Astrocyte of the spinal cord (primary cell): Measurements from ENCODE around the gene NUP210.

Source experiments
- DNase-seq: peaks from one replicate; pipeline ENCODE4 v3.0.0; 2011; ENCODE audit warnings: low read depth, low spot score
- H3K4me3 ChIP-seq: 2 replicates; pipeline ENCODE4 v1.5.1; 2011; ENCODE audit warnings: low read depth, mild to moderate bottlenecking, low read length, moderate library complexity
- in situ Hi-C: cut with HindIII; loops from 2 replicates; pipeline ENCODE4 v1.10.0; 2017; ENCODE audit warnings: low sequenced_read_pairs
- TF ChIP-seq, protein P1 (sequence below): IDR thresholded peaks from 2 replicates; pipeline ENCODE4 v1.5.1; 2012; ENCODE audit warnings: low read depth, mild to moderate bottlenecking, low read length, inconsistent platforms

NUP210 gene

DNA sequence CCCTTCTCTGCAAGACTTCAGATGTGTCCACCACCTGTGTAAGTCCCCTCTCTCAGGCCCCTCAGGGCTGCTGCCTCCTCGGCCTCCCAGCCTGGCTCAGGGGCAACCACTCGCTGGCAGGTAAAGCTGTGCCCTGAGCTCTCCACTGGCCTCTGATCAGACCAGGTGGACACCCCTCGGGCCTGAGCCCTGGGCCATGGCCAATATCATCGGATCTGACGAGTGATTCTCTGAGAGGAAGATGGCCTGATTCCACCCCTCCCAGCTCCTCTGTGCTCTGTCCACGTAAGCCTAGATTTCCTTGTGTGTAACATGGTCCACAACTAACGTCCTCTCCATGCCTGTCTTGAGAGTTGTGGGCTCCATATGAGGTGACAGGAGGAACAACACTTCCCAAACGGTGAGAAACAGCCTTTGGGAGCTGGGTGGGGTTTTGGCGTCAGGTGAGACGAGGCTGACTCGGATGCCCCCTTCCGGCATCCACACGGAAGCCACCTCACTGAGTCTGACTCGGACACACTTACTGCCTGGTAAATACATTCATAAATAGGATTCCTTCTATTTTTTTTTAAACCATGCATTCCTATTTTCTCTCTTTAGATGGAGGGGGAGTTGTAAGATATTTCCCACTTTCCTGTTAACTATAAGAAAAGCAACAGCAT, 86.8 kb downstream of the NUP210 start:
- no peak for DNase-seq
- in situ Hi-C loops = no loop called here
- TF ChIP-seq, protein P1, sequence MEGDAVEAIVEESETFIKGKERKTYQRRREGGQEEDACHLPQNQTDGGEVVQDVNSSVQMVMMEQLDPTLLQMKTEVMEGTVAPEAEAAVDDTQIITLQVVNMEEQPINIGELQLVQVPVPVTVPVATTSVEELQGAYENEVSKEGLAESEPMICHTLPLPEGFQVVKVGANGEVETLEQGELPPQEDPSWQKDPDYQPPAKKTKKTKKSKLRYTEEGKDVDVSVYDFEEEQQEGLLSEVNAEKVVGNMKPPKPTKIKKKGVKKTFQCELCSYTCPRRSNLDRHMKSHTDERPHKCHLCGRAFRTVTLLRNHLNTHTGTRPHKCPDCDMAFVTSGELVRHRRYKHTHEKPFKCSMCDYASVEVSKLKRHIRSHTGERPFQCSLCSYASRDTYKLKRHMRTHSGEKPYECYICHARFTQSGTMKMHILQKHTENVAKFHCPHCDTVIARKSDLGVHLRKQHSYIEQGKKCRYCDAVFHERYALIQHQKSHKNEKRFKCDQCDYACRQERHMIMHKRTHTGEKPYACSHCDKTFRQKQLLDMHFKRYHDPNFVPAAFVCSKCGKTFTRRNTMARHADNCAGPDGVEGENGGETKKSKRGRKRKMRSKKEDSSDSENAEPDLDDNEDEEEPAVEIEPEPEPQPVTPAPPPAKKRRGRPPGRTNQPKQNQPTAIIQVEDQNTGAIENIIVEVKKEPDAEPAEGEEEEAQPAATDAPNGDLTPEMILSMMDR = no peak
- H3K4me3 ChIP-seq = no peak overlapping the region

DNA sequence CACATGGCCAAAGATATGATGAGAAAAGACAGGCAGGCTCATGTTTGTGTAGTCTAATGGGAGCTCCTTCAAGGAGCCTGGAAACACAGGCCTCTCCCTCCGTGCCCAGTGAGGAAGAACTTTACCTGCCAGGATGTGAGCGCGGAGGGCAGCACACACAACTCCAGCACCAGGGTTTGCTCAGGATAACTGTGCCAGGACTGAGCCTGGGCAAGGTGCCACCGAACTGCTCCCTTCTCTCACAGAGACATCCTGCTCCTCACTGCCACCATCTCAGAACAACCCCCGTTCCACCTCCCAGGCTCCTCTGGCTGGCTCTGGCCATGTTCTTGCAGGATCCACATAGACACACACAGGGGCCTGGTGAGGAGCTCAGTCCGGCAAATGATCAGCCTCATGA, 87.4 kb downstream of the NUP210 start:
- in situ Hi-C loops = no loop called here
- H3K4me3 ChIP-seq = no peak overlapping the region
- DNase-seq = no peak
- TF ChIP-seq, protein P1 = no peak

DNA sequence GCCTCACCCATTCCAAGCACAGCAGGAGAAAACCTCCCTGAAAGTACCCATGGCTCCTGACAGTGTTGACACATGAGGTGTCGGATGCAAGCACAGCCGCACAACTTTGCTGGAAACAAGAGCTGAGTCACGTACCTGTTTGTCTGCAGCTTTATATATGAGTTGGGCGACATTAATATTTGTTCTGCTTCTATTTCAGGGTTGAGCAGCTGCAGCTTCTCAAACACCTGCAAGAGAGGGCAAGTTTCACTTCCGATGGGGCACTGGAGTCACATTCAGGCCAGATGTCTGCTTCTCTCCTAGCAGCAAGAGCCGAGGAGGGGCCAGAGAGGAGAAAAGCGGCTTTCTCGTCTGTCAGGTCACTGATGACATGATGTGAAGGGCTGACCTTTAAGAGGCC, 88.0 kb downstream of the NUP210 start:
- TF ChIP-seq, protein P1 = no peak
- in situ Hi-C loops = no loop called here
- H3K4me3 ChIP-seq = no peak overlapping the region
- DNase-seq = no peak

DNA sequence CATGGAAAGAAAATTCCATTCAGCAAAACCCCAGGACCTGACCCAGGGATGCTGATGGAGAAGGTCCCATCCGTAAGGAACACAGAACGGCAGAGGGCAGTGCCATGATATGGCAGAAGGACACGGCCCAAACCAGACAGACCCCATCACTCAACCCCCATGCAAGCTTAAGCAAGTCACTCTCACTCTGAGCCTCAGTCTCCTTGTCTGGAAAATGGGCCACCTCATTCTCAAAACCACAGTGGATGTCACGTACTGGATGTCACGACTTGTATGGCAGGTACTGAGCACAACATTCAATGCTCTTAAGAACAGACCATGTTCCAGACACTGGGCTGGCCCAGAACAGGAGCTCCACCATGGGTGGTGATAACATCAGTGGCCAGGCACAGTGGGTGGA, 90.4 kb downstream of the NUP210 start:
- H3K4me3 ChIP-seq = no peak overlapping the region
- no peak for DNase-seq
- in situ Hi-C loops = no loop called here
- TF ChIP-seq, protein P1 = no peak

DNA sequence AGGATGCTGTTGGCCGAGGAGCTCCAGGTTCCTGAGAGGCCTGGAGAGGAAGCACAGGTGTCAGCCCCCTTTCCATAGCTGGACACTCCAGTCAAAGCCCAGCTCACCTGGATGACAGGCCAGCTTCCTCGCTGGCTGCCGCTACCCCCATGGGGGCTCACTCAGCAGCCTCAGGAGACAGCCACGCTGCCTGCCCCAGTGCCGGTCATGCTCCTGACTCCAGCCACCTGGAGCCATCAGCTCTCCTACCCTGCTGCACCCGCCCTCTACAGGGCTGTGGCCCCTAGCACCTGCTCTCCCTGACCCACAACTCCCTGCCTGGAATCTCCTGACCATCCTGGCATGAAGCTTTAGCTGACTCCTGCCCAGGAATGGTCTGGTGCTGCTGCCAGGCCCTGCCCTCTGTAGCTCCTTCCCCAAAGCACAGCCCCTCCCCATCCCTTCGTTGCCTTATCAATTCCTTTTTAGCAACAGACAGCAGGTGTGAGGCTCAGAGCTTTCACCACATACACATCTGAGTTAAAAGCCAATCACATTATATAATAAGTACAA, 94.2 kb downstream of the NUP210 start:
- TF ChIP-seq, protein P1 = no peak
- in situ Hi-C loops = no loop called here
- DNase-seq = no peak
- no peak overlapping the region for H3K4me3 ChIP-seq

DNA sequence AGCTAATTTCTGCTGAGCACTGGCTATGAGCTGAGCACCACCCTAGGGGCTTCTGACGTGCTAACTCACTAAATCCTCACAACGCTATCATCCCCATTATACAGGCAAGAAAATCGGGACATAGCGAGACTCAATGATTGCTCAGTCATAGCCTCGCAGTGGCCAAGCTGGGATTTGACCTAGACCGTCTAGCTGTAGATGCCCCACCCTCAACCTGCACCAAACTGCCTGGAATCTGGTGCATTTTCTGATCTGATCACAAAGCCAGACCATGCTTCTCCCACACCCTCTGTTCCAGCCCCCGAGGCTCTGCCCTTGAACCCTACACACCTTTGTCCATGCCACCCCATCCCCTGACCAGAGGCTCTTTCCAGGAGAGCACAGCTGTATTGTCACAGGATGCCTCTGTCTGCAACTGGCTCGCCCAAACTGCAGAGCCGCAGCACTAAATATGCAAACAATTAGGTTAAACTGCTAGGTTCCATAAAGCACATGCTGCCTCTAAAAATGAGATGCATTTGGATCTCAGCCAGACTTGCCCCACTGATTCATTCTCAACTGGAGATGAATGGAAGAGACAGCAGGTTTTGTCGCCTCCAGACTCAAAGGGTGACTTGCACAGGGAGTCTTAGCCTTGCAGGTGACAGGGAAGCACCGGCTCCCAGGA, 95.2 kb downstream of the NUP210 start:
- DNase-seq = no peak
- TF ChIP-seq, protein P1 = no peak
- no peak overlapping the region for H3K4me3 ChIP-seq
- in situ Hi-C loops = no loop called here
